HG03565 (cell line): ENCODE results near the gene ATG5.
A peak's percentile ranks its signal among the peaks of the same experiment; 100 is the strongest.

Source experiments
- ATAC-seq: cut with Tn5 transposase; IDR thresholded peaks from one replicate; pipeline ENCODE4 v1.9.1; 2021; ENCODE audit warnings: mild to moderate bottlenecking, moderate library complexity; ENCODE audit not compliant: unreplicated experiment

The ATG5 gene

GRCh38 chr6:106184629-106185028 lies 140.9 kb downstream of the ATG5 start:
- no peak for ATAC-seq

GRCh38 chr6:106183430-106183829 lies 142.1 kb downstream of the ATG5 start:
- ATAC-seq: no peak

GRCh38 chr6:106182455-106182854 lies 143.1 kb downstream of the ATG5 start:
- peak; percentile 78 for ATAC-seq

GRCh38 chr6:106181664-106182418 lies 143.7 kb downstream of the ATG5 start:
- ATAC-seq: peak; percentile 27

- no peak for ATAC-seq
These were observed 145.4 kb downstream of the ATG5 start for GRCh38 chr6:106180208-106180607.

GRCh38 chr6:106178900-106179299 lies 146.7 kb downstream of the ATG5 start:
- no peak for ATAC-seq

GRCh38 chr6:106177786-106178185 lies 147.8 kb downstream of the ATG5 start:
- ATAC-seq: no peak

- ATAC-seq: no peak
These were observed 152.3 kb downstream of the ATG5 start for GRCh38 chr6:106173124-106173879.

GRCh38 chr6:106170030-106170791 lies 155.3 kb downstream of the ATG5 start:
- ATAC-seq: no peak

GRCh38 chr6:106169517-106169916 lies 156.0 kb downstream of the ATG5 start:
- ATAC-seq: no peak

- no peak for ATAC-seq
These were observed 157.3 kb downstream of the ATG5 start for GRCh38 chr6:106168097-106168888.

- peak; percentile 38 for ATAC-seq
These were observed 158.3 kb downstream of the ATG5 start for GRCh38 chr6:106167096-106167814.

GRCh38 chr6:106165885-106166485 lies 159.6 kb downstream of the ATG5 start:
- ATAC-seq: no peak

GRCh38 chr6:106163966-106164877 lies 161.3 kb downstream of the ATG5 start:
- ATAC-seq: peak; percentile 41

GRCh38 chr6:106163446-106163965 lies 162.1 kb downstream of the ATG5 start:
- ATAC-seq: no peak

- ATAC-seq: no peak
These were observed 162.6 kb downstream of the ATG5 start for GRCh38 chr6:106162921-106163320.

- no peak for ATAC-seq
These were observed 163.7 kb downstream of the ATG5 start for GRCh38 chr6:106161893-106162292.

- ATAC-seq: no peak
These were observed 164.2 kb downstream of the ATG5 start for GRCh38 chr6:106161311-106161874.
